Measurements from ENCODE around the gene MRPL28. TPM values are rescaled to one million over a fixed set of nuclear protein-coding genes. Genes with fewer than 3 reads are reported as not detected.
A peak's percentile ranks its signal among the peaks of the same experiment; 100 is the strongest.
"Not testable (repeated sequence)": the region's sequence is repeated elsewhere in the genome, so short reads cannot be mapped to it uniquely, and the experiment has no call there.

The MRPL28 gene
- polyA plus RNA-seq, 3 donors = 68.6 to 88.5 (median 88.1) TPM

DNA sequence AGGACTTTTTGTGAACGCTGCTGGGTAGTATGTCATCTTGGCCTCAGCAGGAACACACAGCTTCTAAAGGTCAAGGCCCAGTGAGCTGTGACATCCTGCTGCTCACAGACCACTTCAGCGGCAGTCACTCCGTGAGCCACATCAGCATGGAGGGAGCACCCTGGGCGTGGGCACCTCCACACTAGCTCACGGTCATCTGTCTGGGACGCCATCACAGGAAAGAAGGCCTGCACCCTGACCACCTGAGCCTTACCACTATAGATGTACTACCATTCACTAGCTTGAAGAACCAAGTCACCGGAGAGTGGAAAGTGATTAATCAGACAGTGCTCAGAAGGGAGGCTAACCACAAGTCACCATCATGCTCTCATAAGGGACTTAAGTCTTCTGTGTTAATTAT lies 21.1 kb downstream of the MRPL28 start:
- peak overlapping the region in 1 of 2 donors; percentile 0 for H3K27ac ChIP-seq (ENCODE audit: low read depth in 1 of 2, low read length in 2 of 2)
- Mint-ChIP-seq H3K9me3 (no peaks in the 10 kb centered on the region), H3K4me1 (peaks cover 37% of the 10 kb centered on the region), H3K27ac (peak overlapping the region in 1 of 7 donors; percentile 37), H3K4me3 (no peak overlapping the region), H3K27me3 (ENCODE audit: low read depth in 3 of 3) (peaks cover 0 to 4% (median 0%) of the 10 kb centered on the region in 3 donors), H3K36me3 (peaks cover 32 to 51% of the 10 kb centered on the region in 2 donors)
- no peak overlapping the region for H3K9ac ChIP-seq (ENCODE audit: insufficient read depth, low read length, poor library complexity, severe bottlenecking)
- no peak overlapping the region for H3K4me2 ChIP-seq (replicated peaks; ENCODE audit: extremely low read depth, low read length, poor library complexity, severe bottlenecking)
- H3K4me3 ChIP-seq (replicated peaks in 1 of 3; ENCODE audit: low read depth in 2 of 3, low read length in 3 of 3) = no peak overlapping the region
- H3K4me1 ChIP-seq (ENCODE audit: control insufficient read depth in 1 of 2, insufficient read depth in 2 of 2, low read length in 2 of 2) = peaks cover 12 to 25% of the 10 kb centered on the region in 2 donors
- H3K79me2 ChIP-seq (ENCODE audit: insufficient read depth, low read length) = peaks cover 77% of the 10 kb centered on the region
- H3K36me3 ChIP-seq (replicated peaks in 1 of 2; ENCODE audit: control insufficient read depth in 1 of 2, insufficient read depth in 2 of 2, low read length in 2 of 2) = peaks cover 28 to 37% of the 10 kb centered on the region in 2 donors
- no peaks in the 10 kb centered on the region for H3K27me3 ChIP-seq (ENCODE audit: control insufficient read depth in 2 of 2, insufficient read depth in 2 of 2, low read length in 2 of 2)
- 94% methylated on average over 4 of the region's 7 CpGs for WGBS (ENCODE audit: insufficient coverage)
- no peak for TF ChIP-seq CTCF (IDR thresholded peaks at IDR 0.05)
- intact Hi-C loops (cut with micrococcal nuclease) = loop anchor here in 1 of 2 donors (5.0 kb wide), 1 partner anchor 37 kb away; no protein-coding TSS in a partner anchor
- H3K9me3 ChIP-seq (replicated peaks in 1 of 2; ENCODE audit: control insufficient read depth in 1 of 2, insufficient read depth in 1 of 2, low read length in 2 of 2) = no peaks in the 10 kb centered on the region
- H2AFZ ChIP-seq (ENCODE audit: insufficient read depth, low read depth, low read length, poor library complexity, severe bottlenecking) = no peak overlapping the region
- peaks cover 63% of the 10 kb centered on the region for H4K20me1 ChIP-seq (ENCODE audit: insufficient read depth, low read length)
- DNase-seq = no peak

DNA sequence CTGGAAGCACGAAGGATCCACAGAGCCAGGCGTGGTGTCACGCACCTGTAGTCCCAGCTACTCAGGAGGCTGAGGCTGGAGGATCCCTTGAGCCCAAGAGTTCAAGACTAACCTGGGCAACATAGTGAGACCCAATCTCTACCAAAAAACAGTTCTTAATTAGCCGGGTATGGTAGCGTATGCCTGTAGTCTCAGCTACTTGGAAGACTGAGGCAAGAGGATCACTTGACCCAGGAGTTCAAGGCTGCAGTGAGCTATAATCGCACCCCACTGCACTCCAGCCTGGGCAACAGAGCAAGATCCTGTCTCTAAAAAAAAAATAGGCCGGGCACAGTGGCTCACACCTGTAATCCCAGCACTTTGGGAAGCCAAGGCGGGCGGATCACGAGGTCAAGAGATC lies 21.8 kb downstream of the MRPL28 start:
- not testable (repeated sequence) for H3K27me3 Mint-ChIP-seq (ENCODE audit: low read depth in 3 of 3); H3K9me3 Mint-ChIP-seq; H3K4me3 Mint-ChIP-seq; H3K27me3 ChIP-seq (ENCODE audit: control insufficient read depth in 2 of 2, insufficient read depth in 2 of 2, low read length in 2 of 2); H3K4me2 ChIP-seq (replicated peaks; ENCODE audit: extremely low read depth, low read length, poor library complexity, severe bottlenecking); H3K4me3 ChIP-seq (replicated peaks in 1 of 3; ENCODE audit: low read depth in 2 of 3, low read length in 3 of 3); H3K9me3 ChIP-seq (replicated peaks in 1 of 2; ENCODE audit: control insufficient read depth in 1 of 2, insufficient read depth in 1 of 2, low read length in 2 of 2); H3K9ac ChIP-seq (ENCODE audit: insufficient read depth, low read length, poor library complexity, severe bottlenecking); H2AFZ ChIP-seq (ENCODE audit: insufficient read depth, low read depth, low read length, poor library complexity, severe bottlenecking); DNase-seq
- Histone ChIP-seq H3K36me3 (replicated peaks in 1 of 2; ENCODE audit: control insufficient read depth in 1 of 2, insufficient read depth in 2 of 2, low read length in 2 of 2) (peaks cover 28 to 43% of the 10 kb centered on the region in 2 donors), H3K27ac (ENCODE audit: low read depth in 1 of 2, low read length in 2 of 2) (peak overlapping the region in 1 of 2 donors; percentile 39), H3K79me2 (ENCODE audit: insufficient read depth, low read length) (peaks cover 84% of the 10 kb centered on the region), H3K4me1 (ENCODE audit: control insufficient read depth in 1 of 2, insufficient read depth in 2 of 2, low read length in 2 of 2) (peaks cover 12 to 25% of the 10 kb centered on the region in 2 donors), H4K20me1 (ENCODE audit: insufficient read depth, low read length) (peaks cover 68% of the 10 kb centered on the region)
- peaks cover 37 to 58% of the 10 kb centered on the region in 2 donors for H3K36me3 Mint-ChIP-seq
- WGBS (ENCODE audit: insufficient coverage) = 75% methylated on average over 5 of the region's 10 CpGs
- peak overlapping the region in 3 of 7 donors; percentile 43 to 79 (median 56) for H3K27ac Mint-ChIP-seq
- peaks cover 37% of the 10 kb centered on the region for H3K4me1 Mint-ChIP-seq
- intact Hi-C loops (cut with micrococcal nuclease) = loop anchor here in 1 of 2 donors (5.0 kb wide), 1 partner anchor 36 kb away; no protein-coding TSS in a partner anchor

Data from CD14-positive monocyte (primary cell).